Ectodermal cell (in vitro differentiated cells): Measurements from ENCODE around the gene SIX5.
A peak's percentile ranks its signal among the peaks of the same experiment; 100 is the strongest.

ENCODE experiments used
- H3K27ac ChIP-seq: 2 replicates; pipeline ENCODE4 v1.7.0; 2013; ENCODE audit warnings: mild to moderate bottlenecking, low read depth, low read length; ENCODE audit not compliant: insufficient read depth, poor library complexity, severe bottlenecking
- H3K27me3 ChIP-seq: 2 replicates; pipeline ENCODE4 v1.7.0; 2013; ENCODE audit warnings: mild to moderate bottlenecking, low read length; ENCODE audit not compliant: insufficient read depth, control insufficient read depth, poor library complexity, severe bottlenecking
- H3K36me3 ChIP-seq: one replicate; pipeline ENCODE4 v1.7.0; 2013; ENCODE audit warnings: low read length; ENCODE audit not compliant: control insufficient read depth, insufficient read depth
- H3K4me1 ChIP-seq: one replicate; pipeline ENCODE4 v1.7.0; 2013; ENCODE audit warnings: low read length; ENCODE audit not compliant: control insufficient read depth, insufficient read depth
- H3K4me3 ChIP-seq: 2 replicates; pipeline ENCODE4 v1.7.0; 2013; ENCODE audit warnings: low read depth, low read length, control low read depth; ENCODE audit not compliant: insufficient read depth
- H3K9me3 ChIP-seq: 2 replicates; pipeline ENCODE4 v1.7.0; 2013; ENCODE audit warnings: mild to moderate bottlenecking, low read length, moderate library complexity; ENCODE audit not compliant: control insufficient read depth
- WGBS, 2 experiments: methylation state at CpG; one replicate each; pipeline ENCODE4 v1.1.7; 2013; ENCODE audit warnings: missing lambda C conversion rate in 2 of 2; 5-methylcytosine and 5-hydroxymethylcytosine counted together

The SIX5 gene

GRCh38 chr19:45793178-45793564 lies 24.1 kb upstream of the SIX5 start:
- Histone ChIP-seq H3K4me3 (no peak overlapping the region), H3K36me3 (peaks cover 14% of the 10 kb centered on the region), H3K9me3 (no peaks in the 10 kb centered on the region), H3K27ac (peak overlapping the region; percentile 11), H3K27me3 (no peaks in the 10 kb centered on the region), H3K4me1 (peaks cover 4% of the 10 kb centered on the region)
- 59 to 60% methylated on average over 3 of the region's 3 CpGs for WGBS, 2 experiments

- H3K4me1 ChIP-seq: peaks cover 4% of the 10 kb centered on the region
- 0% methylated on average over 86 of the region's 86 CpGs for WGBS, 2 experiments
- peak within 1 kb of the TSS; percentile 11 for H3K27ac ChIP-seq
- H3K27me3 ChIP-seq: no peaks in the 10 kb centered on the region
- peaks cover 14% of the 10 kb centered on the region for H3K36me3 ChIP-seq
- H3K9me3 ChIP-seq: no peaks in the 10 kb centered on the region
- H3K4me3 ChIP-seq: peak within 1 kb of the TSS; percentile 61
These were observed 23.6 kb upstream of the SIX5 start, which contains the start of gene DMWD for GRCh38 chr19:45792470-45793177. DMWD (minus strand) TSS chr19:45792845; CDS start chr19:45792756, 89 bp downstream.

GRCh38 chr19:45791744-45792469 lies 22.9 kb upstream of the SIX5 start:
- Histone ChIP-seq H3K36me3 (peaks cover 14% of the 10 kb centered on the region), H3K4me1 (peaks cover 4% of the 10 kb centered on the region), H3K27me3 (no peaks in the 10 kb centered on the region), H3K9me3 (no peaks in the 10 kb centered on the region), H3K4me3 (peak overlapping the region; percentile 61), H3K27ac (no peak overlapping the region)
- WGBS, 2 experiments: 11% methylated on average over 31 of the region's 31 CpGs

GRCh38 chr19:45790942-45791341 lies 21.9 kb upstream of the SIX5 start:
- Histone ChIP-seq H3K27me3 (no peaks in the 10 kb centered on the region), H3K4me3 (no peak overlapping the region), H3K4me1 (peaks cover 4% of the 10 kb centered on the region), H3K27ac (no peak overlapping the region), H3K36me3 (peaks cover 20% of the 10 kb centered on the region), H3K9me3 (no peaks in the 10 kb centered on the region)
- 96 to 97% methylated on average over 8 of the region's 8 CpGs for WGBS, 2 experiments

GRCh38 chr19:45789035-45789786 lies 20.2 kb upstream of the SIX5 start:
- WGBS, 2 experiments: 95 to 97% methylated on average over 15 of the region's 15 CpGs
- no peaks in the 10 kb centered on the region for H3K9me3 ChIP-seq

GRCh38 chr19:45786533-45786894 lies 17.5 kb upstream of the SIX5 start:
- Histone ChIP-seq H3K9me3 (no peaks in the 10 kb centered on the region), H3K36me3 (peaks cover 29% of the 10 kb centered on the region), H3K27ac (no peak overlapping the region), H3K4me3 (no peak overlapping the region), H3K4me1 (peaks cover 19% of the 10 kb centered on the region), H3K27me3 (no peaks in the 10 kb centered on the region)
- 96% methylated on average over 21 of the region's 21 CpGs for WGBS, 2 experiments

More at GRCh38 chr19:45789035-45789786, 20.2 kb upstream of the SIX5 start:
- Histone ChIP-seq H3K4me1 (peaks cover 4% of the 10 kb centered on the region), H3K27me3 (no peaks in the 10 kb centered on the region), H3K27ac (no peak overlapping the region), H3K36me3 (peaks cover 29% of the 10 kb centered on the region), H3K4me3 (no peak overlapping the region)

- no peak overlapping the region for H3K4me3 ChIP-seq
- H3K4me1 ChIP-seq: peaks cover 20% of the 10 kb centered on the region
- H3K36me3 ChIP-seq: peaks cover 29% of the 10 kb centered on the region
- 95% methylated on average over 57 of the region's 57 CpGs for WGBS, 2 experiments
- no peaks in the 10 kb centered on the region for H3K9me3 ChIP-seq
- H3K27ac ChIP-seq: no peak overlapping the region
- H3K27me3 ChIP-seq: peaks cover 2% of the 10 kb centered on the region
These were observed 16.9 kb upstream of the SIX5 start for GRCh38 chr19:45785781-45786532.

- no peak overlapping the region for H3K4me3 ChIP-seq
- H3K27me3 ChIP-seq: peaks cover 11% of the 10 kb centered on the region
- no peak overlapping the region for H3K27ac ChIP-seq
- no peaks in the 10 kb centered on the region for H3K9me3 ChIP-seq
- WGBS, 2 experiments: 93 to 95% methylated on average over 5 of the region's 5 CpGs
- H3K4me1 ChIP-seq: peaks cover 27% of the 10 kb centered on the region
- peaks cover 29% of the 10 kb centered on the region for H3K36me3 ChIP-seq
These were observed 16.0 kb upstream of the SIX5 start for GRCh38 chr19:45785097-45785496.

GRCh38 chr19:45784096-45784495 lies 15.0 kb upstream of the SIX5 start:
- peaks cover 22% of the 10 kb centered on the region for H3K36me3 ChIP-seq
- H3K27me3 ChIP-seq: peaks cover 13% of the 10 kb centered on the region
- H3K9me3 ChIP-seq: no peaks in the 10 kb centered on the region
- 89 to 95% methylated on average over 4 of the region's 4 CpGs for WGBS, 2 experiments
- no peak overlapping the region for H3K4me3 ChIP-seq
- H3K27ac ChIP-seq: no peak overlapping the region
- peaks cover 32% of the 10 kb centered on the region for H3K4me1 ChIP-seq
